Loucy (cell line): ENCODE results near the gene CCDC33.

Experiments
- H2AFZ ChIP-seq: fragments of 200-600 bp; sonication (generic); 2 replicates; pipeline ENCODE4 v1.6.0; 2016; ENCODE audit warnings: antibody characterized with exemption, mild to moderate bottlenecking, low read length, moderate library complexity
- H3F3A ChIP-seq: fragments of 200-600 bp; 2 replicates; pipeline ENCODE4 v1.6.0; 2016; ENCODE audit warnings: antibody characterized with exemption, low read depth, mild to moderate bottlenecking
- H3K27me3 ChIP-seq: fragments of 200-600 bp; sonication (generic); 2 replicates; pipeline ENCODE4 v1.6.1; 2014; ENCODE audit warnings: low read length, mild to moderate bottlenecking; ENCODE audit not compliant: insufficient read depth, poor library complexity, severe bottlenecking
- H3K36me3 ChIP-seq: fragments of 200-600 bp; sonication (generic); 2 replicates; pipeline ENCODE4 v1.6.1; 2016; ENCODE audit warnings: low read length; ENCODE audit not compliant: insufficient read depth
- H3K4me1 ChIP-seq: fragments of 200-600 bp; sonication (generic); 2 replicates; pipeline ENCODE4 v1.5.1; 2014; ENCODE audit warnings: low read length, mild to moderate bottlenecking; ENCODE audit not compliant: insufficient read depth, poor library complexity, severe bottlenecking
- H3K4me2 ChIP-seq: fragments of 200-600 bp; sonication (generic); 2 replicates; pipeline ENCODE4 v1.6.0; 2014; ENCODE audit warnings: antibody characterized with exemption, low read length, low read depth, mild to moderate bottlenecking; ENCODE audit not compliant: poor library complexity, severe bottlenecking
- H3K4me3 ChIP-seq: fragments of 200-600 bp; sonication (generic); 2 replicates; pipeline ENCODE4 v1.5.1; 2014; ENCODE audit warnings: low read length, mild to moderate bottlenecking, mixed read lengths; ENCODE audit not compliant: poor library complexity, severe bottlenecking
- H3K79me2 ChIP-seq: fragments of 200-600 bp; sonication (generic); 2 replicates; pipeline ENCODE4 v1.6.1; 2014; ENCODE audit warnings: low read length; ENCODE audit not compliant: insufficient read depth
- H3K9ac ChIP-seq: fragments of 200-600 bp; sonication (generic); 2 replicates; pipeline ENCODE4 v1.6.0; 2014; ENCODE audit warnings: mild to moderate bottlenecking, low read depth, low read length, moderate library complexity; ENCODE audit not compliant: poor library complexity, severe bottlenecking
- H3K9me2 ChIP-seq: fragments of 200-600 bp; sonication (generic); replicated peaks from 2 replicates; pipeline ENCODE4 v1.6.1; 2016; ENCODE audit warnings: low read depth, low read length, mixed read lengths
- H3K9me3 ChIP-seq: fragments of 200-600 bp; sonication (generic); 2 replicates; pipeline ENCODE4 v1.6.1; 2014; ENCODE audit warnings: mild to moderate bottlenecking, antibody characterized with exemption, low read length, low read depth; ENCODE audit not compliant: insufficient read depth
- H4K20me1 ChIP-seq: fragments of 200-600 bp; sonication (generic); 2 replicates; pipeline ENCODE4 v1.6.0; 2014; ENCODE audit warnings: antibody characterized with exemption, low read length, mild to moderate bottlenecking; ENCODE audit not compliant: insufficient read depth, poor library complexity, severe bottlenecking
- EZH2phosphoT487 ChIP-seq: fragments of 200-600 bp; IDR thresholded peaks from 2 replicates; pipeline ENCODE4 v1.6.1; 2018; ENCODE audit warnings: antibody characterized with exemption, mild to moderate bottlenecking, moderate library complexity, borderline replicate concordance
- TF ChIP-seq, protein P1 (sequence below): fragments of 200-600 bp; sonication (generic); conservative IDR thresholded peaks from 2 replicates; pipeline ENCODE4 v1.5.1; 2014; ENCODE audit warnings: mild to moderate bottlenecking, antibody characterized with exemption, low read length

CCDC33 gene

DNA sequence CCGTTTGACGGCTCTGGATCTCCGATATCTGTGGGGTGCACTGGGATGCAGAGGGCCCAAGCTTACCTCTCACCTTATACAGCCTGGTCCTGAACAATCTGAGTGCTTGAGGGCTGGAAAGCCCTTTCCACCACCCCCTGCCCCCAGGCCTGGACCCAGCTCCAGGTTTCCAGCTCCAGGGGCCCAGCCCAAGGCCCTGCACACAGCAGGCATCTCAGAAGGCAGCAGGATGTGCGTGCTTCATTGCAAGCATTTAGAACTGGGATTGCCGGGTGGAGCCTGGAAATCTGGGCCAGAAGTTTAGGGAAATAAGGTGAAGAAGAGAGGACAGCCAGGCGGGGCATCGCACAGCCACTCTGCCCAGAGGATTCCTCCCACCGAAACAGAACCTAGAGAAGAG, 25.6 kb downstream of the CCDC33 start:
- Histone ChIP-seq H3K36me3 (no peaks in the 10 kb centered on the region), H3F3A (no peaks in the 10 kb centered on the region), H3K4me2 (no peak overlapping the region), H3K27me3 (no peaks in the 10 kb centered on the region), H3K9ac (no peak overlapping the region), H3K79me2 (no peaks in the 10 kb centered on the region), H3K4me1 (no peaks in the 10 kb centered on the region), H2AFZ (no peak overlapping the region), H3K9me2 (no peaks in the 10 kb centered on the region), H3K4me3 (no peak overlapping the region), H3K9me3 (no peaks in the 10 kb centered on the region), H4K20me1 (no peaks in the 10 kb centered on the region)
- TF ChIP-seq EZH2phosphoT487: no peak
- TF ChIP-seq, protein P1, sequence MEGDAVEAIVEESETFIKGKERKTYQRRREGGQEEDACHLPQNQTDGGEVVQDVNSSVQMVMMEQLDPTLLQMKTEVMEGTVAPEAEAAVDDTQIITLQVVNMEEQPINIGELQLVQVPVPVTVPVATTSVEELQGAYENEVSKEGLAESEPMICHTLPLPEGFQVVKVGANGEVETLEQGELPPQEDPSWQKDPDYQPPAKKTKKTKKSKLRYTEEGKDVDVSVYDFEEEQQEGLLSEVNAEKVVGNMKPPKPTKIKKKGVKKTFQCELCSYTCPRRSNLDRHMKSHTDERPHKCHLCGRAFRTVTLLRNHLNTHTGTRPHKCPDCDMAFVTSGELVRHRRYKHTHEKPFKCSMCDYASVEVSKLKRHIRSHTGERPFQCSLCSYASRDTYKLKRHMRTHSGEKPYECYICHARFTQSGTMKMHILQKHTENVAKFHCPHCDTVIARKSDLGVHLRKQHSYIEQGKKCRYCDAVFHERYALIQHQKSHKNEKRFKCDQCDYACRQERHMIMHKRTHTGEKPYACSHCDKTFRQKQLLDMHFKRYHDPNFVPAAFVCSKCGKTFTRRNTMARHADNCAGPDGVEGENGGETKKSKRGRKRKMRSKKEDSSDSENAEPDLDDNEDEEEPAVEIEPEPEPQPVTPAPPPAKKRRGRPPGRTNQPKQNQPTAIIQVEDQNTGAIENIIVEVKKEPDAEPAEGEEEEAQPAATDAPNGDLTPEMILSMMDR: no peak

DNA sequence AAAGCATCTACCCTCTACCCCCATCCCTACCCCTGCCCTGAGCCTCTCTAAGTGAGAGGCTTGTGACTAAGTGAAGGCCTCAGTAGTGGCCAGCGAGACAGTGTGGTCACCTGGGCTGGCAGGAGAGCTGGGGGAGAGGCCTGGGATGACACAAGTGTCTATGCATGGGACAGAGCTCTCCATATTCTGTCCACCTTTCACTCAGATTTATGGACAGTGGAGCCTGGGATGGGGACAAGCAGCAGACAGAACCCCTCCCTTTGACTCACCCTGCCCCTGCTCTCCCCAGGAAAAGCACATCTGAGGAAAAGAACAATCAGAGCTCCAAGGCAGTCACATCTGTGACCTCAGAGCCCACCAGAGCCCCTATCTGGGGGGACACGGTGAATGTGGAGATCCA, 26.0 kb downstream of the CCDC33 start:
- Histone ChIP-seq H3K79me2 (no peaks in the 10 kb centered on the region), H4K20me1 (no peaks in the 10 kb centered on the region), H3K4me2 (no peak overlapping the region), H3F3A (no peaks in the 10 kb centered on the region), H3K36me3 (no peaks in the 10 kb centered on the region), H3K9me2 (no peaks in the 10 kb centered on the region), H3K4me1 (no peaks in the 10 kb centered on the region), H3K4me3 (no peak overlapping the region), H3K9ac (no peak overlapping the region), H3K9me3 (no peaks in the 10 kb centered on the region), H2AFZ (no peak overlapping the region), H3K27me3 (no peaks in the 10 kb centered on the region)
- TF ChIP-seq, protein P1: no peak
- no peak for TF ChIP-seq EZH2phosphoT487

DNA sequence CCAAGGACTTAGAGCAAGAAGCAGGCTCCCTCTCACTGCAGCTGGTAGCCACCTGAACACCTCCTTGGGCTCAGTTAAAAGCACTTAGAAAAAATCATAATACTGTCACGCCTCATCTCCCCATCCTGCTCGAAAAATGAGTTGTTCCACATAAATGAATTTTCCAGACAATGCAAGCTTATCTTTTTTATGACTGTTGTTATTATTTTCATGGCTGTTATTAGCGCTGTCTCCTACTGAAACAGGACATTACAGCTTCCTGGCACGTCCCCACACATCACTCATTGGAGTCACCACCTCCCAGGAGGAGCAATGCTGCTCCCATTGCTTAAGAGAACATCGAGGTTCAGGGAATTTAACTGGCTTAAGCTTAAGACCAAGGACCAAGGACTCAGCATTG, 26.5 kb downstream of the CCDC33 start:
- no peaks in the 10 kb centered on the region for H3K79me2 ChIP-seq
- H3K4me2 ChIP-seq: no peak overlapping the region
- H3K9ac ChIP-seq: no peak overlapping the region
- no peak overlapping the region for H3K4me3 ChIP-seq
- no peaks in the 10 kb centered on the region for H3K9me2 ChIP-seq
- H3K36me3 ChIP-seq: no peaks in the 10 kb centered on the region
- TF ChIP-seq EZH2phosphoT487: no peak
- TF ChIP-seq, protein P1: no peak
- no peaks in the 10 kb centered on the region for H3K9me3 ChIP-seq
- H3F3A ChIP-seq: no peaks in the 10 kb centered on the region
- H4K20me1 ChIP-seq: no peaks in the 10 kb centered on the region
- H3K27me3 ChIP-seq: no peaks in the 10 kb centered on the region
- no peak overlapping the region for H2AFZ ChIP-seq
- no peaks in the 10 kb centered on the region for H3K4me1 ChIP-seq
